GM12891 (cell line): ENCODE data around the gene MRPL27.

Experiments used
- POLR2A ChIP-seq: IDR thresholded peaks from 2 replicates; pipeline ENCODE4 v1.6.1; 2011; ENCODE audit warnings: low read depth, low read length, control low read depth
- POU2F2 ChIP-seq: IDR thresholded peaks from 2 replicates; pipeline ENCODE4 v1.6.1; 2011; ENCODE audit warnings: low read depth, mild to moderate bottlenecking, control low read depth, low read length, moderate library complexity
- TAF1 ChIP-seq: IDR thresholded peaks from 2 replicates; pipeline ENCODE4 v1.6.1; 2011; ENCODE audit warnings: low read depth, low read length, control low read depth

DNA sequence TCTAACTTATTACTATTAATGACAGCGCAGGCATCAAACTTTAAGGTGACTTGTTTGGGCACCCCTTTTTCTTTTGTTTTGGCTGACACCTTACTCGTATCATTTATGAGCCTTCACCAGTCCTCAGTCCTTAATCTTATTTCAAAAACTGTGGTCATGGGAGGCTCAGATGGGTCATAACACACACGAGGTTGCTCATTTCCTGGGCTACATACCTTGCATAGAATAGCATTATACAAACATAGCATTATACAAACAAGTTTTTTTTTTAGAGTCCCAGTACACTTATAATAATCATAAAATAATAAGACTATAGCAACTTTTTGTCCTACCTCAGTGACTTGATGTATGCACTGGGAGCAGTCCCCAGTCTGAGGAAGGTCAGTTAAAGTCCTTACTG is 41.8 kb upstream of the MRPL27 start:
- TF ChIP-seq POLR2A (no peak), POU2F2 (no peak), TAF1 (no peak)
